Right atrium auricular region (tissue), 2 donors: ENCODE data around the gene PDE4DIP. TPM values are rescaled to one million over a fixed set of nuclear protein-coding genes. Genes with fewer than 3 reads are reported as not detected.
"Not testable (repeated sequence)": the region's sequence is repeated elsewhere in the genome, so short reads cannot be mapped to it uniquely, and the experiment has no call there.

ENCODE experiments used
- DNase-seq: peaks from one replicate; pipeline ENCODE4 v3.0.0-alpha.2; 2019; ENCODE audit warnings: low spot score
- H3K27ac ChIP-seq, 2 donors: fragments of 200-600 bp; sonication (generic); 1 replicate in 1 of 2; 2 replicates in 1 of 2; pipeline ENCODE4 v1.5.1; 2016 to 2019
- H3K27me3 ChIP-seq, 2 donors: fragments of 200-600 bp; sonication (generic); one replicate each; pipeline versions ENCODE4 v1.5.1 to v1.6.0; 2017 to 2019
- H3K36me3 ChIP-seq: fragments of 200-600 bp; sonication (generic); one replicate; pipeline ENCODE4 v1.5.1; 2016
- H3K4me1 ChIP-seq, 2 donors: fragments of 200-600 bp; sonication (generic); one replicate each; pipeline versions ENCODE4 v1.5.1 to v1.6.0; 2017 to 2019
- H3K4me3 ChIP-seq, 2 donors: fragments of 200-600 bp; sonication (generic); 1 replicate in 1 of 2; 2 replicates in 1 of 2; pipeline ENCODE4 v1.5.1; 2017 to 2019; ENCODE audit warnings: mild to moderate bottlenecking in 1 of 2, moderate library complexity in 1 of 2
- H3K9me3 ChIP-seq, 2 donors: fragments of 200-600 bp; sonication (generic); one replicate each; pipeline ENCODE4 v1.5.1; 2019
- total RNA-seq, 2 donors: library from RNA; depleted of rRNA; stranded (reverse); fragments of >200 nt; gene quantifications; one replicate each; pipeline ENCODE4 v1.1.0, GENCODE V29; 2016

PDE4DIP gene
- total RNA-seq, 2 donors from 2014 or later, result 722 to 982 TPM

DNA sequence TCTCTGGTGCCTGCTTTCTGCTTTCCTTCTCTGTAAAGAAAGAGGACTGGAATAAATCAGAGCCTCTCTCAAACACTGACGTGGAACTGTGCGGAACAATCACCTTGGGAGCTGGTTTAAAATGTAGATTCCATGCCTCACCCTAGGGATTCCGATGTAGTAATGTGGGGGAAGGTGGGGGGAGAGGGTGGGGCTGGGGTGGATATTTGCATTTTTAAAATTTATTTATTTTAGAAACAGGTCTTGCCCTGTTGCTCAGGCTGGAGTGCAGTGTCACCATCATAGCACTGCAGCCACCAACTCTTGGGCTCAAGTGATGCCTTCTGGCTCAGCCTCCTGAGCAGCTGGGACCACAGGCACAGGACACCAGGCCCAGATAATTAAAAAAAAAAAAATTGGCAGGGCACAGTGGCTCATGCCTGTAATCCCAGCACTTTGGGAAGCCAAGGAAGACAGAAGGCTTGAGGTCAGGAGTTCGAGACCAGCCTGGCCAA, 45.9 kb downstream of the PDE4DIP start:
- H3K4me3 ChIP-seq, H3K27ac ChIP-seq, H3K27me3 ChIP-seq, H3K36me3 ChIP-seq, H3K4me1 ChIP-seq, DNase-seq, H3K9me3 ChIP-seq: not testable (repeated sequence)

DNA sequence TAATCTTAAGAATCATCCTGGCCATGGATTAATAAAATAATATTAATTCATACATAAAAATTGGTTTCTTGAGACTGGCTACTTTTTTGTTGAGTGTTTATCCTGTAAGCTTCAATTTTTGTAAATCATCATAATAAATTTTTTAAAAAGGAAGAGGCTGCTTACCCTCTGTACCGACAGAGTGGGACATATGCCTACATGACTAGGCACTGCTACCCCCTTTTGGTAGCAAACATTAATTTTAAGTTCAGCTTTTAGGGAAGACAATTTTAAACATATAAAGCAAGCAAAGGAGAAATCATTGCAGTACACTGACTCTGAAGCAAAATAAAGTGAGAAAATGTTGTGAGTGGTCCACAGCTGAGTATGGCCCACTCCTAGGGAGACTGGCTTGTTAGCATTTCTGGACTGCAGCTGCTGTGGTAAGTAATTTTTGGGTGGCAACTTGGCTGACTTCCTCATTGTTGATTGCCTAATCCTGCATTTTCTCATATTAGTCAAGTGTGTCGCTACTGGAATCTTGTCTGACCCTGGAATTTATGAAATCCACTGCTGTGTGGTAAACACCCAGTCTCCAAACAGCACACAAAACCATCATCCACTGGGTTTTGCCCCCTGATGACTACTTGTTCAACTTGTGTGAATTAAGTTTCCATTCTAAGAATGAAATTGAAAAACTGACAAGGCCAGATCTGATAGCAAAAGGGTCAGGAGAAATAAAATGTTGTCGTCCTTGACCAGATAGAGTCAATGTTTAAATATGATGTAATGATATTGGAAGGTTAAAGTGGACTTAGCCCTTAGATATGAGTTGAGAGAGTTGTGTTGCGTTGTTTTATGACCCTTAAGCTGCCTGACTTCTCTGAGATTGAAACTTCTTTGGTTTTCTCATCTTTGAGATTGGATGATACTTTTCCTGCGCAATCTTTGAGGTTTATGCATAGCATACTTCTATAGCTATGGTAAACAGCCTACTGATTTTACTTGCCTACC, 50.4 kb downstream of the PDE4DIP start:
- H3K27ac ChIP-seq, H3K4me1 ChIP-seq, H3K9me3 ChIP-seq, H3K4me3 ChIP-seq, H3K36me3 ChIP-seq, H3K27me3 ChIP-seq, DNase-seq: not testable (repeated sequence)

DNA sequence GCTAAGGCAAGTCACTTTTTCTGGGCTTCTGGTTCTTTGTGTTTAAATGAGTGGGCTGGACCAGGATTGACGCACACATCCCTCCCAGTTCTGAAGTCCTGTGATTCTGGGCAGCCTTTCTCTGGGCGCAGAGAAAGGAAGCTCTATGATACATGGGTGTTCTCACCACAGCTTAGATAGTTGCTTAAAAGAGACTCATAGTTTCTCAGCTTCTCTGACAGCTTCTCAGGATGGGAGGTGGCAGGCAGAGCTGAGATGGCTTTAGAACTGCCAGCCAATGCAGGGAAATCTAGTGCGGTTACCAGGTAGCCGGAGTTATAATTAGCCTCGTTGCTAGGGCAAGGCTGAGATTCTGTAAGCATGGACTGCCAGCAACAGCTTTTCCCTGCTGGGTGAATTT, 55.8 kb downstream of the PDE4DIP start:
- not testable (repeated sequence) for H3K4me1 ChIP-seq, DNase-seq, H3K27me3 ChIP-seq, H3K4me3 ChIP-seq, H3K36me3 ChIP-seq, H3K9me3 ChIP-seq, H3K27ac ChIP-seq

- not testable (repeated sequence) for H3K36me3 ChIP-seq, H3K4me1 ChIP-seq, H3K9me3 ChIP-seq, H3K27me3 ChIP-seq, DNase-seq, H3K4me3 ChIP-seq
- peak overlapping the region in 1 of 2 donors; percentile 67 for H3K27ac ChIP-seq
Measured at GRCh38 chr1:148900691-148901090, 56.5 kb downstream of the PDE4DIP start.

GRCh38 chr1:148901150-148901952, 57.1 kb downstream of the PDE4DIP start:
- H3K9me3 ChIP-seq, DNase-seq, H3K36me3 ChIP-seq, H3K27me3 ChIP-seq, H3K4me3 ChIP-seq, H3K4me1 ChIP-seq: not testable (repeated sequence)
- peak overlapping the region in 1 of 2 donors; percentile 78 for H3K27ac ChIP-seq

GRCh38 chr1:148901953-148902341, 57.7 kb downstream of the PDE4DIP start:
- H3K36me3 ChIP-seq, H3K27me3 ChIP-seq, DNase-seq, H3K9me3 ChIP-seq, H3K4me1 ChIP-seq, H3K4me3 ChIP-seq: not testable (repeated sequence)
- H3K27ac ChIP-seq, result peak overlapping the region in 1 of 2 donors; percentile 78

DNA sequence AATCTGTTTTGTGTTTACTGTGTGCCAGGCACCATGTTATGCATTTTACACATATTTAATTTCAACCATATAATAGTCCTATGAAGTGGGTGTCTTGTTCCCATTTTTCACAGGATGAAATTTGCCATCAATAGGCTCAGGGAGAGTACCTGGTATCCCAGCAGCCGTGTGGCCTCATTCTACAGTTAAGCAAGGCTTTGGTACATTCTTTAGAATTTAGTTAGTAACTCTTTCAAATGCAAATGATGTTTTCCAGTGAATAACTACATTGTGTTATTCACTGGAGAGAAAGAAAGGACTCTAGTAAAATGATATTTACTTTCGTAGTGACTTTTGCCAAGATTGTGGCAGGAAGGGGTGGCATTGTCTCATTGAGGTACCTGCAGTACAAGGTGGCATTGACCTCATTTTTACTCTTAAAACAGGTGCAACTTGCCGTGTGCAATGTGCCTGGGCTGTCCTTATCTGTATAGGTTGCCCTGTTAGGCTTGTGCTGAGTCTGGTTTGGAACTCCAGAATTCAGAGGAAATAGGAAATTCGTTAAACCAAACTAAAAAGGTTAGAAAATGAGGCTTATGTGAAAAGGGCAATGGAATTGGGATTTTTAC, 65.1 kb downstream of the PDE4DIP start:
- DNase-seq, H3K27me3 ChIP-seq, H3K4me1 ChIP-seq, H3K9me3 ChIP-seq, H3K36me3 ChIP-seq, H3K27ac ChIP-seq, H3K4me3 ChIP-seq: not testable (repeated sequence)

GRCh38 chr1:148911303-148911928, 67.2 kb downstream of the PDE4DIP start:
- not testable (repeated sequence) for H3K36me3 ChIP-seq, H3K27me3 ChIP-seq
- H3K27ac ChIP-seq, result peak overlapping the region in 1 of 2 donors; percentile 16

GRCh38 chr1:148916222-148916621, 72.0 kb downstream of the PDE4DIP start:
- H3K27me3 ChIP-seq, H3K36me3 ChIP-seq, DNase-seq, H3K4me3 ChIP-seq, H3K4me1 ChIP-seq, H3K9me3 ChIP-seq: not testable (repeated sequence)
- H3K27ac ChIP-seq, result peak overlapping the region in 1 of 2 donors; percentile 73

More at GRCh38 chr1:148911303-148911928, 67.2 kb downstream of the PDE4DIP start:
- not testable (repeated sequence) for H3K4me1 ChIP-seq, H3K4me3 ChIP-seq, DNase-seq, H3K9me3 ChIP-seq

- H3K27ac ChIP-seq, result peak overlapping the region in 1 of 2 donors; percentile 76
- not testable (repeated sequence) for H3K27me3 ChIP-seq, H3K4me3 ChIP-seq, H3K36me3 ChIP-seq, H3K4me1 ChIP-seq, H3K9me3 ChIP-seq
- peak; percentile 71 for DNase-seq
Measured at GRCh38 chr1:148916695-148917348, 72.6 kb downstream of the PDE4DIP start.

- H3K36me3 ChIP-seq, H3K27me3 ChIP-seq, H3K4me1 ChIP-seq, H3K4me3 ChIP-seq, H3K9me3 ChIP-seq, DNase-seq: not testable (repeated sequence)
- H3K27ac ChIP-seq, result peak overlapping the region; percentile 51 to 90
Measured at GRCh38 chr1:148918836-148919447, 74.7 kb downstream of the PDE4DIP start.

DNA sequence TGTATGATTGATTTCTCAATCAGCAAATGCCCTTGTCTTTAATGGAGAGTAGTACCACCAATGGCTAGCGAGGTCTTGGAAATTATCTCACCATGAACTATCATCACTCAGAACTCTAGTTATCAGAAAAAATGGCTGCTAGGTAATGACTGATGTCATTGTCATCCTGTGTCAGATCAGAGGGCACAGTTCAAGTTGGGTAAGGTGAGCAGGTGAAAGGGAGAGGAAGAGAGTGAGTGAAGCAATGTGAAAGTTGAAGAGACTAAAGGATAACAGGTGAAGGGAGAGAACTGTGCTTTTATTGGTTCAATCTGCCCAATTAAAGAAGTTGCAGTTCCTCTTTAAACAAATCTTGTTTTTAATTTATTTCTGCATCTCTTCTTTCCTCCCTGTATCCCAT, 76.8 kb downstream of the PDE4DIP start:
- not testable (repeated sequence) for H3K4me3 ChIP-seq, H3K27me3 ChIP-seq, H3K4me1 ChIP-seq, H3K27ac ChIP-seq, H3K9me3 ChIP-seq, H3K36me3 ChIP-seq, DNase-seq

GRCh38 chr1:148923798-148924197, 79.6 kb downstream of the PDE4DIP start:
- not testable (repeated sequence) for H3K36me3 ChIP-seq, H3K27me3 ChIP-seq, DNase-seq, H3K27ac ChIP-seq, H3K4me1 ChIP-seq, H3K9me3 ChIP-seq, H3K4me3 ChIP-seq
